NCI-H446 treated with DMSO at 0.1 percent for 48 hours (cell line): ENCODE measurements around the gene HTRA2.
A peak's percentile ranks its signal among the peaks of the same experiment; 100 is the strongest.
"Not testable (repeated sequence)": the region's sequence is repeated elsewhere in the genome, so short reads cannot be mapped to it uniquely, and the experiment has no call there.

Experiments used
- DNase-seq: peaks from one replicate; lab custom pipeline; 2025; lab: John Stamatoyannopoulos, UW

HTRA2 gene

DNA sequence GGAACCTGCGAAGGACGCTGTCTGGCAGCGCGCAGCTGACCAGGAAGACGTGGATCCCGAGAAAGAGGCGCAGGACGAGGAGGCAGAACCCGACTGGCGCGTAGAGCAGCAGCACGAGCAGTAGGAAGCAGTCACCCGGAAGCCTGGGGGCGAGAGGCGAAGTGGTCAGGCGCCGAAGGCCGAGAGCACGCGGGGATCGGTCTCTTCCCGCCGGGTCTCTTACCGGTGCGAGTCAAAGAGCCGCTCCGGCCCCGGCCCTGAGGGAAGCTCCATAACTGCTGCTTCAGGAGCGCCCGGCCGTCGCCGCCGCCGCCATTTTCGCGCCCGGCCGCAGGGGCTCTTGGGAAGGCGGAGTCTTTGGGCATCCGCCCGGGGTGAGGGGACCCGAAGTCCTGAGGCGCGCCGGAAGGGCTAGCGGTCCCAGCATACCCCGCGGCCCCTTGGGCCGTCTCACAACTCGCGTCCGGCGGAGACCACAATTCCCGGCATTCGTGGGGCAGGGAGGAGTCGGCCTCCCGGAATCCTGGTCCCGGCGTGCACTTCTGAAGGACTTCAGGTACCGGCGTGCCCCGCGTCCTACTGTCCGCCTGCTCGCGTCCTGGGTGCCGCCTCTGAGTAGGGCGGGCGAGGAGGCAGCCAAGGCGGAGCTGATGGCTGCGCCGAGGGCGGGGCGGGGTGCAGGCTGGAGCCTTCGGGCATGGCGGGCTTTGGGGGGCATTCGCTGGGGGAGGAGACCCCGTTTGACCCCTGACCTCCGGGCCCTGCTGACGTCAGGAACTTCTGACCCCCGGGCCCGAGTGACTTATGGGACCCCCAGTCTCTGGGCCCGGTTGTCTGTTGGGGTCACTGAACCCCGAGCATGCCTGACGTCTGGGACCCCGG lies at the start of gene HTRA2, which contains the start of gene AUP1:
Gene HTRA2 (plus strand): TSS at position 577 of the 882 bp plus-strand sequence. CDS start 74 bp downstream, at position 651.
Gene AUP1 (minus strand): TSS at position 350 of the 882 bp plus-strand sequence. CDS start 77 bp downstream, at position 273.
- peak; percentile 96 for DNase-seq

DNA sequence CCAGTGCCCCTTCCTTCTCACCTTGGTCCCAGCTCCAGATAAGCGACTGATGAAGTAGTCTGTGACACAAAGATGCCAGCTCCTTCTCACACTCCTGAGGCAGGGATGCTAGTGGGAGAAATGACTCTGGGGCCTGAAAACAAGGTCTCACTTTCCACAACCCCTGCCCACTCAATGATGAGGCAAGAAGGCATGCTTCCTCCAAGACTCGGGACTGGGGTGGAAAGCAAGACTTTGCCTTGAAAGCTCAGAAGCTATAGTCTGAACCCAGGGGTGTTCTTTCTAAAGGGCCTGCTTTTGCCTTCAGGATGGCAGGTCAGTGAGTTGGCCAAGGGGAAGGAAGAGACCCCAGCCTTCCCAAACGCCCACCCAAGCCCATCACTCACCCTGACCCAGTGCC lies 48.3 kb upstream of the HTRA2 start:
- DNase-seq, result no peak

GRCh38 chr2:74481961-74482800 lies 47.6 kb upstream of the HTRA2 start:
- no peak for DNase-seq

- peak; percentile 80 for DNase-seq
These were observed 46.7 kb upstream of the HTRA2 start, which contains the start of the genes CCDC142 and TTC31 for GRCh38 chr2:74482801-74483674. CCDC142 (minus strand) TSS chr2:74482998; CDS start chr2:74482837, 161 bp downstream. TTC31 (plus strand) TSS chr2:74483081; CDS start chr2:74483096, 15 bp downstream.

GRCh38 chr2:74483675-74484164 lies 46.0 kb upstream of the HTRA2 start:
- not testable (repeated sequence) for DNase-seq

DNA sequence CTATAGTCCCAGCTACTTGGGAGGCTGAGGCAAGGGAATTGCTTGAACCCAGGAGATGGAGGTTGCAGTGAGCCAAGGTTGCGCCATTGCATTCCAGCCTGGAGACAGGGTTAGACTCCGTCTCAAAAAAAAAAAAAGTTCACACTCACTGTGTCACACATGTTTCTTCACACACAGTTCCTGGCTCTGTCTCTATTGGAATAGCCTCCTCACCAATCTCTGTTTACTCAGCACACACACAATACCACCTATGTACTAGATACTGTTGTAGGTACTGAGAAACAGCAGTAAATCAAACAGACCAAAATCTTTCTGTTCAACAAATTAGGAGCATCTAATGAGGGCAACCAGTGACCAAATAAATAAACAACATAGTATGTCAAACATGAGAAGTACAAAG lies 43.6 kb upstream of the HTRA2 start:
- DNase-seq, result no peak

GRCh38 chr2:74488643-74489481 lies 40.9 kb upstream of the HTRA2 start:
- no peak for DNase-seq

DNA sequence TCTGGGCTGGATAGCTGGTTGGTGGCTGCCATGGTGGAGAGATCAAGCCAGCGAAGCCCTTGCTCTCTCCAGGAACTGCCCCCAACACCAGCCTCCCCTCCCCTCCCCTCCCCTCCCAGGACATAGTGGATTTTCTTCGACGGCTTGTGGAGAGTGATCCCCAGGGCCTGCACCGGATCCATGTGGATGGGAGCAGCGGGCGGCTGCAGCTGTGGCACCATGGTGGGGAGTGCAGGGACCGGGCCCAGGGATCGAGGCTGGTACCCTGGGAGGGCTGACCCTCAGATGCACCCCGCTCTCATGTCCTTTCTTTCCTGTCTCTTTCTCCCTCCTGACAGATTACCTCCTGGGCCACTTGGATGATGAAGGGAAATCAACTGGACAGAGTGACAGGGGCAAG lies 39.8 kb upstream of the HTRA2 start:
- DNase-seq, result no peak

GRCh38 chr2:74491648-74492544 lies 37.8 kb upstream of the HTRA2 start:
- DNase-seq, result no peak

GRCh38 chr2:74493546-74493945 lies 36.2 kb upstream of the HTRA2 start:
- no peak for DNase-seq

DNA sequence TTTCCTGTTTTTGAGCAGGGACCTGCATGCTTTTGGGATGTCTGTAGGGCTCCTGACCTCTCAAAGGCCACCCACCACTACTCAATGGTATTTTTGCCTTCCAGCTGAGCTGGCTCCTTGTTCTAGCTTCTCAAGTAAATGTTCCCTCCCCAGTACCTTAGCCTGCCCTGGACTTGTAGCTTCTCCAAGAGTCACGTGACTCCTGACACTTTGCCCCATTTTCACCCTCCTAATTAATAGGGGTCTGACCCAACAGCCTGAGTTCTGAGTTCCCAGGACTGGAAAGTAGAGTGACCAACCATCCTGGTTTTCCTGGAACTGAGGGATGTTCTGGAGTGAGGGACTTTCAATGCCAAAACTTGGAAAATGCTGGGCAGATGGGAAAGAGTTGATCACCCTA lies 34.3 kb upstream of the HTRA2 start:
- DNase-seq, result no peak

GRCh38 chr2:74496997-74497776 lies 32.5 kb upstream of the HTRA2 start:
- no peak for DNase-seq

GRCh38 chr2:74497777-74498499 lies 31.8 kb upstream of the HTRA2 start:
- no peak for DNase-seq

- DNase-seq, result no peak
These were observed 31.1 kb upstream of the HTRA2 start for GRCh38 chr2:74498500-74499266.

DNA sequence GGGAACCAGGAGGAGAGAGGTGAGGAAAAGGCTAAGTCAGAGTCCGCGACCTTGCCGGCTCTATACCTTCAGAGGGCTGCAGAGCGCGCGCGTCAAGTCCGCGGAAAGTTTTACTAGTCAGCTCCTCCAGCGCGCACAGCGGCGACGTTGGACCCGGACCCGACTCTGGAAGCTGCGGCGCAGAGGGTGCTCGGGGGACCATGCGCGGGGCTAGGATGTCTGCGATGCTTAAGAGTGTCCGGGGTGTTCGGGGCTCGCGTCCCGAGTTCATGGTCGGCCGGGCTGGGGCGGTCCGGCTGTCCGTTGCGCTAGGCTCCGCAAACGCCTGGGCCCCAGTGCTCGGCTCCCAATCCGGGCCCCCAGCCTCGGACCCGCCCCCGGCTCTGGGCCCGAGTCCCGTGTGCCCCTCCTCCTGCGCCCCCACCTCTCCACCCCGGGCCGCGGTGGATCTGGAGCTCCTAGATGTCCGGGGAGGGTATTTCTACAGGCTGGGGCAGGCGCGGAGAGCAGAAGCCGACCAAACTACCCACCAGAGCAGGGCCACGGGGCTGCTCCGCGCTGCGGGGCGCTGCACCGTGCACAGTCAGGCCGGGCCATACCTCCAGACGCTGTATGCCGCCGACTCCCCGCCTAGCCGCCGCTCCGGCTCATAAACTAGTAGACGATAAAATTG lies 30.3 kb upstream of the HTRA2 start, which contains the start of gene LBX2:
Gene LBX2 (minus strand): TSS at position 337 of the 673 bp plus-strand sequence. CDS start 66 bp downstream, at position 271.
- DNase-seq, result no peak

GRCh38 chr2:74499940-74500577 lies 29.7 kb upstream of the HTRA2 start:
- no peak for DNase-seq
